SK-N-SH treated with all-trans-retinoic acid at 6 μM for 48 hours (cell line): ENCODE data around the gene OBP2B.
"Not testable (repeated sequence)": the region's sequence is repeated elsewhere in the genome, so short reads cannot be mapped to it uniquely, and the experiment has no call there.

ENCODE experiments used
- ATAC-seq: fragments of 200-7000 bp; cut with Tn5 transposase; 3 replicates; pipeline ENCODE4 v1.9.1; 2020; ENCODE audit warnings: mild to moderate bottlenecking, moderate library complexity
- ARNTL ChIP-seq: fragments of 450-650 bp; formaldehyde crosslinking; IDR thresholded peaks from 2 replicates; pipeline ENCODE4 v1.5.0; 2020; ENCODE audit warnings: low read depth, mild to moderate bottlenecking, moderate library complexity, borderline replicate concordance
- BACH2 ChIP-seq: fragments of 250-450 bp; sonication (Bioruptor Pico); IDR thresholded peaks from 2 replicates; pipeline ENCODE4 v1.9.0; 2021; ENCODE audit warnings: mild to moderate bottlenecking, borderline replicate concordance
- CREB5 ChIP-seq: fragments of 250-450 bp; sonication (Bioruptor Pico); IDR thresholded peaks from 2 replicates; pipeline ENCODE4 v1.5.1; 2020; ENCODE audit warnings: low read depth, mild to moderate bottlenecking, moderate library complexity
- CSDC2 ChIP-seq: fragments of 250-450 bp; sonication (Bioruptor Pico); IDR thresholded peaks from 2 replicates; pipeline ENCODE4 v1.5.0; 2020; ENCODE audit warnings: mild to moderate bottlenecking, moderate library complexity
- ESRRG ChIP-seq: fragments of 250-450 bp; sonication (Bioruptor Pico); IDR thresholded peaks from 2 replicates; pipeline ENCODE4 v1.6.1; 2021; ENCODE audit warnings: mild to moderate bottlenecking
- GLIS3 ChIP-seq: fragments of 250-450 bp; sonication (Bioruptor Pico); IDR thresholded peaks from 2 replicates; pipeline ENCODE4 v1.5.0; 2020; ENCODE audit warnings: mild to moderate bottlenecking, moderate library complexity
- ISL1 ChIP-seq: fragments of 250-450 bp; sonication (Bioruptor Pico); IDR thresholded peaks from 2 replicates; pipeline ENCODE4 v2.1.2; 2022; ENCODE audit warnings: mild to moderate bottlenecking, moderate library complexity
- OSR1 ChIP-seq: fragments of 250-450 bp; sonication (Bioruptor Pico); IDR thresholded peaks from 2 replicates; pipeline ENCODE4 v1.8.0; 2022; ENCODE audit warnings: moderate library complexity, mild to moderate bottlenecking, inconsistent platforms
- POU6F1 ChIP-seq: fragments of 250-450 bp; sonication (Bioruptor Pico); IDR thresholded peaks from 2 replicates; pipeline ENCODE4 v1.8.0; 2021; ENCODE audit warnings: low read depth, mild to moderate bottlenecking, moderate library complexity, borderline replicate concordance
- PPARA ChIP-seq: fragments of 250-450 bp; sonication (Bioruptor Pico); IDR thresholded peaks from 2 replicates; pipeline ENCODE4 v1.5.0; 2020; ENCODE audit warnings: mild to moderate bottlenecking, borderline replicate concordance
- RARB ChIP-seq: fragments of 250-450 bp; sonication (Bioruptor Pico); IDR thresholded peaks from 2 replicates; pipeline ENCODE4 v1.8.0; 2021; ENCODE audit warnings: mild to moderate bottlenecking, moderate library complexity
- TCF4 ChIP-seq: fragments of 250-450 bp; sonication (Bioruptor Pico); IDR thresholded peaks from 2 replicates; pipeline ENCODE4 v1.8.0; 2021; ENCODE audit warnings: mild to moderate bottlenecking, moderate library complexity, borderline replicate concordance
- TOX ChIP-seq: fragments of 250-450 bp; sonication (Bioruptor Pico); IDR thresholded peaks from 2 replicates; pipeline ENCODE4 v1.8.0; 2021; ENCODE audit warnings: mild to moderate bottlenecking, moderate library complexity, borderline replicate concordance
- ZC3H10 ChIP-seq: fragments of 250-450 bp; sonication (Bioruptor Pico); IDR thresholded peaks from 2 replicates; pipeline ENCODE4 v1.5.1; 2021; ENCODE audit warnings: mild to moderate bottlenecking, moderate library complexity
- ZFP3 ChIP-seq: fragments of 250-450 bp; sonication (Bioruptor Pico); IDR thresholded peaks from 2 replicates; pipeline ENCODE4 v1.5.0; 2020; ENCODE audit warnings: mild to moderate bottlenecking, moderate library complexity
- ZFP30 ChIP-seq: fragments of 450-650 bp; formaldehyde crosslinking; IDR thresholded peaks from 2 replicates; pipeline ENCODE4 v1.5.0; 2022; ENCODE audit warnings: mild to moderate bottlenecking, moderate library complexity
- ZNF565 ChIP-seq: fragments of 450-650 bp; formaldehyde crosslinking; conservative IDR thresholded peaks from 2 replicates; pipeline ENCODE4 v1.5.0; 2020; ENCODE audit warnings: low read depth, mild to moderate bottlenecking, moderate library complexity
- ZNF70 ChIP-seq: fragments of 450-650 bp; formaldehyde crosslinking; IDR thresholded peaks from 2 replicates; pipeline ENCODE4 v1.5.0; 2020; ENCODE audit warnings: mild to moderate bottlenecking, moderate library complexity
- ZNF8 ChIP-seq: fragments of 450-650 bp; formaldehyde crosslinking; IDR thresholded peaks from 2 replicates; pipeline ENCODE4 v1.5.0; 2020; ENCODE audit warnings: mild to moderate bottlenecking, moderate library complexity
- TF ChIP-seq, protein P1 (sequence below): fragments of 250-450 bp; sonication (Bioruptor Pico); IDR thresholded peaks from 2 replicates; pipeline ENCODE4 v1.5.1; 2021; ENCODE audit warnings: mild to moderate bottlenecking, moderate library complexity

OBP2B gene

GRCh38 chr9:133234577-133235322 is 25.7 kb upstream of the OBP2B start:
- ATAC-seq: no peak
- TF ChIP-seq ZNF70 (CRISPR knock-in tag) (no peak), CREB5 (CRISPR knock-in tag) (no peak), TCF4 (CRISPR knock-in tag) (no peak), PPARA (CRISPR knock-in tag) (no peak), BACH2 (CRISPR knock-in tag) (no peak), ZNF565 (no peak)
- TF ChIP-seq, protein P1, sequence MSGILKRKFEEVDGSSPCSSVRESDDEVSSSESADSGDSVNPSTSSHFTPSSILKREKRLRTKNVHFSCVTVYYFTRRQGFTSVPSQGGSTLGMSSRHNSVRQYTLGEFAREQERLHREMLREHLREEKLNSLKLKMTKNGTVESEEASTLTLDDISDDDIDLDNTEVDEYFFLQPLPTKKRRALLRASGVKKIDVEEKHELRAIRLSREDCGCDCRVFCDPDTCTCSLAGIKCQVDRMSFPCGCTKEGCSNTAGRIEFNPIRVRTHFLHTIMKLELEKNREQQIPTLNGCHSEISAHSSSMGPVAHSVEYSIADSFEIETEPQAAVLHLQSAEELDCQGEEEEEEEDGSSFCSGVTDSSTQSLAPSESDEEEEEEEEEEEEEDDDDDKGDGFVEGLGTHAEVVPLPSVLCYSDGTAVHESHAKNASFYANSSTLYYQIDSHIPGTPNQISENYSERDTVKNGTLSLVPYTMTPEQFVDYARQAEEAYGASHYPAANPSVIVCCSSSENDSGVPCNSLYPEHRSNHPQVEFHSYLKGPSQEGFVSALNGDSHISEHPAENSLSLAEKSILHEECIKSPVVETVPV (CRISPR knock-in tag): no peak
- TF ChIP-seq, all 23 proteins: peak for 0

DNA sequence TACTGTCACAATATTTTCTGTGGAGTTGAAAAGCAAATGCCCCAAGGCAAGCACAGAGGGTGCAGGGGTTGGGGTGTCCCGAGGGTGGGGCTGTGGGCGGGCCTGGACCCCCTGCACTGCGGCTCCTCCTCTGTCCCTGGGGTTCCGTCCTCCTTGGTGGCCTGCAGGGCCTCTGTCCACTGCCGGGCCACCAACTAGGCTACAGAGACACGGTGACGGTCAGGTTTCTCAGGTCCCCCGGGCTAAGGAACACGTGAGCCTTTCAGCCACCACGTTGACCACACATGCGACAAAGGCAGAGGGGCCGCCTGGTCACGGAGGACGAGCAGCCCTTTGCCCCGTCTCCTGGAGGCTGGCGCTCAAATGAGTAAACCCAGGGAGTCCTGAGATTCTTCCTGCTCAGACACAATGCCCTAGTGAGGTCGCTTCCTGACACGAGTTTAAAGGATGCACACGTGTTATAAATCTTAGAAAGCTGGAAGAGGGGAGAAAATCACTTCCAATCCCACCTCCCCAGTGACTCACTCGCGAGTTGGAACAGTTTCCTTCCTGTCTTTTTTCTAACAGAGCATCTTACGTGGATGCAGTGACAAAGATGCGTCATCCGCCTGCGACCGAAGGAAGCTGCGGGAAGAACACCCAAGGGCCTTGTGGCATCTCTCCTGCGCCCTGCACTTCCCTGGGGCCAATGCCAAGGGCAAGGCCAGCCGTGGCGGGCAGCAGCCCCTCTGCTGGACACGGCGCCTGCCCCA is 24.8 kb upstream of the OBP2B start:
- ATAC-seq: no peak

GRCh38 chr9:133231934-133232568 is 23.0 kb upstream of the OBP2B start:
- ATAC-seq: not testable (repeated sequence)

More for the DNA sequence above, 24.8 kb upstream of the OBP2B start:
- TF ChIP-seq ZNF8 (CRISPR knock-in tag) (no peak), ZFP30 (no peak), ARNTL (CRISPR knock-in tag) (no peak), ZC3H10 (CRISPR knock-in tag) (no peak), ISL1 (CRISPR knock-in tag) (no peak), OSR1 (no peak), ZFP3 (CRISPR knock-in tag) (no peak), GLIS3 (CRISPR knock-in tag) (no peak), PPARA (CRISPR knock-in tag) (no peak), POU6F1 (no peak), CREB5 (CRISPR knock-in tag) (no peak), TCF4 (CRISPR knock-in tag) (no peak), ESRRG (CRISPR knock-in tag) (no peak), ZNF70 (CRISPR knock-in tag) (no peak)

- ATAC-seq: not testable (repeated sequence)
Measured at GRCh38 chr9:133230514-133230913, 21.5 kb upstream of the OBP2B start.

GRCh38 chr9:133230093-133230492 is 21.0 kb upstream of the OBP2B start:
- no peak for ATAC-seq
- no peak for TF ChIP-seq PPARA (CRISPR knock-in tag)
- no peak for TF ChIP-seq TOX
- no peak for TF ChIP-seq ZNF565
- no peak for TF ChIP-seq ISL1 (CRISPR knock-in tag)
- TF ChIP-seq ZNF8 (CRISPR knock-in tag): no peak
- TF ChIP-seq, protein P1 (CRISPR knock-in tag): no peak
- no peak for TF ChIP-seq ZFP3 (CRISPR knock-in tag)
- TF ChIP-seq CSDC2 (CRISPR knock-in tag): no peak
- no peak for TF ChIP-seq RARB
- TF ChIP-seq ZFP30: no peak
- no peak for TF ChIP-seq POU6F1
